Measurements from ENCODE around the gene CDC25A.

- TF ChIP-seq, protein P1, sequence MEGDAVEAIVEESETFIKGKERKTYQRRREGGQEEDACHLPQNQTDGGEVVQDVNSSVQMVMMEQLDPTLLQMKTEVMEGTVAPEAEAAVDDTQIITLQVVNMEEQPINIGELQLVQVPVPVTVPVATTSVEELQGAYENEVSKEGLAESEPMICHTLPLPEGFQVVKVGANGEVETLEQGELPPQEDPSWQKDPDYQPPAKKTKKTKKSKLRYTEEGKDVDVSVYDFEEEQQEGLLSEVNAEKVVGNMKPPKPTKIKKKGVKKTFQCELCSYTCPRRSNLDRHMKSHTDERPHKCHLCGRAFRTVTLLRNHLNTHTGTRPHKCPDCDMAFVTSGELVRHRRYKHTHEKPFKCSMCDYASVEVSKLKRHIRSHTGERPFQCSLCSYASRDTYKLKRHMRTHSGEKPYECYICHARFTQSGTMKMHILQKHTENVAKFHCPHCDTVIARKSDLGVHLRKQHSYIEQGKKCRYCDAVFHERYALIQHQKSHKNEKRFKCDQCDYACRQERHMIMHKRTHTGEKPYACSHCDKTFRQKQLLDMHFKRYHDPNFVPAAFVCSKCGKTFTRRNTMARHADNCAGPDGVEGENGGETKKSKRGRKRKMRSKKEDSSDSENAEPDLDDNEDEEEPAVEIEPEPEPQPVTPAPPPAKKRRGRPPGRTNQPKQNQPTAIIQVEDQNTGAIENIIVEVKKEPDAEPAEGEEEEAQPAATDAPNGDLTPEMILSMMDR (IDR thresholded peaks at IDR 0.05) = no peak
- TF ChIP-seq FOSL2 (IDR thresholded peaks at IDR 0.05) (no peak), FOSL2 (CRISPR knock-in tag; IDR thresholded peaks at IDR 0.05) (no peak), POLR2A (IDR thresholded peaks at IDR 0.05; ENCODE audit: low read length) (no peak), MAX (IDR thresholded peaks at IDR 0.05) (no peak), EP300 (IDR thresholded peaks at IDR 0.05) (no peak), HDAC2 (IDR thresholded peaks at IDR 0.05) (no peak), RCOR1 (IDR thresholded peaks at IDR 0.05; ENCODE audit: low read depth, low read length) (no peak), MYC (IDR thresholded peaks at IDR 0.05; ENCODE audit: borderline replicate concordance, low read length) (no peak), KDM5A (IDR thresholded peaks at IDR 0.05) (no peak)
- TF ChIP-seq, protein P2, sequence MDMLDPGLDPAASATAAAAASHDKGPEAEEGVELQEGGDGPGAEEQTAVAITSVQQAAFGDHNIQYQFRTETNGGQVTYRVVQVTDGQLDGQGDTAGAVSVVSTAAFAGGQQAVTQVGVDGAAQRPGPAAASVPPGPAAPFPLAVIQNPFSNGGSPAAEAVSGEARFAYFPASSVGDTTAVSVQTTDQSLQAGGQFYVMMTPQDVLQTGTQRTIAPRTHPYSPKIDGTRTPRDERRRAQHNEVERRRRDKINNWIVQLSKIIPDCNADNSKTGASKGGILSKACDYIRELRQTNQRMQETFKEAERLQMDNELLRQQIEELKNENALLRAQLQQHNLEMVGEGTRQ (IDR thresholded peaks at IDR 0.05) = no peak
- TF ChIP-seq, protein P3, sequence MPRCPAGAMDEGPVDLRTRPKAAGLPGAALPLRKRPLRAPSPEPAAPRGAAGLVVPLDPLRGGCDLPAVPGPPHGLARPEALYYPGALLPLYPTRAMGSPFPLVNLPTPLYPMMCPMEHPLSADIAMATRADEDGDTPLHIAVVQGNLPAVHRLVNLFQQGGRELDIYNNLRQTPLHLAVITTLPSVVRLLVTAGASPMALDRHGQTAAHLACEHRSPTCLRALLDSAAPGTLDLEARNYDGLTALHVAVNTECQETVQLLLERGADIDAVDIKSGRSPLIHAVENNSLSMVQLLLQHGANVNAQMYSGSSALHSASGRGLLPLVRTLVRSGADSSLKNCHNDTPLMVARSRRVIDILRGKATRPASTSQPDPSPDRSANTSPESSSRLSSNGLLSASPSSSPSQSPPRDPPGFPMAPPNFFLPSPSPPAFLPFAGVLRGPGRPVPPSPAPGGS (IDR thresholded peaks at IDR 0.05) = no peak
Measured at GRCh38 chr3:48208076-48208475, 19.9 kb upstream of the CDC25A start.
